Measurements from ENCODE around the gene ATP6V1G1.

Gene ATP6V1G1

DNA sequence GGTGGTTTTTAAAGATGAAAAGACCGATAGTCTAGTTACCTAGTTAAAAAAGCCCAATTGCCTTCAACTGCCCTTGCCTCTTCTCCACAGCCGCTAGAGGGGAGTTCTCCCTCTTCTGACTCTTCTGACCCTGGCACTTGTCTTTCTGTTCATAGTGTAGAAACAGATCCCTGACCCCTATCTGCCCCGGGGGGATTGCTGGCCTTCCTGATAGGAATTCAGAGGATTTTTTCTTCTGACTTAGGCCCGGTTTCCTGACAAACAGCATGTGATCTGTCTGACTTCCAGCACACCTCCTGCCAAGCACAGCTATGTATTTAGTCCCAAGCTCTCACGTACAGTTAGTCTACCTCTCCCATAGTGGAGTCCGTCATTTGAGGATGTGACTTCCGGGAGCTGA is 18.5 kb downstream of the ATP6V1G1 start:
- TF ChIP-seq, protein P1, sequence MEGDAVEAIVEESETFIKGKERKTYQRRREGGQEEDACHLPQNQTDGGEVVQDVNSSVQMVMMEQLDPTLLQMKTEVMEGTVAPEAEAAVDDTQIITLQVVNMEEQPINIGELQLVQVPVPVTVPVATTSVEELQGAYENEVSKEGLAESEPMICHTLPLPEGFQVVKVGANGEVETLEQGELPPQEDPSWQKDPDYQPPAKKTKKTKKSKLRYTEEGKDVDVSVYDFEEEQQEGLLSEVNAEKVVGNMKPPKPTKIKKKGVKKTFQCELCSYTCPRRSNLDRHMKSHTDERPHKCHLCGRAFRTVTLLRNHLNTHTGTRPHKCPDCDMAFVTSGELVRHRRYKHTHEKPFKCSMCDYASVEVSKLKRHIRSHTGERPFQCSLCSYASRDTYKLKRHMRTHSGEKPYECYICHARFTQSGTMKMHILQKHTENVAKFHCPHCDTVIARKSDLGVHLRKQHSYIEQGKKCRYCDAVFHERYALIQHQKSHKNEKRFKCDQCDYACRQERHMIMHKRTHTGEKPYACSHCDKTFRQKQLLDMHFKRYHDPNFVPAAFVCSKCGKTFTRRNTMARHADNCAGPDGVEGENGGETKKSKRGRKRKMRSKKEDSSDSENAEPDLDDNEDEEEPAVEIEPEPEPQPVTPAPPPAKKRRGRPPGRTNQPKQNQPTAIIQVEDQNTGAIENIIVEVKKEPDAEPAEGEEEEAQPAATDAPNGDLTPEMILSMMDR (IDR thresholded peaks at IDR 0.05; ENCODE audit: borderline replicate concordance, control extremely low read depth, extremely low read depth, insufficient read depth, missing control alignments), result no peak
- in situ Hi-C loops (cut with MboI; ENCODE audit: low sequenced_read_pairs, unreplicated experiment), result no loop called here
- no peak for DNase-seq (ENCODE audit: low spot score)

DNA sequence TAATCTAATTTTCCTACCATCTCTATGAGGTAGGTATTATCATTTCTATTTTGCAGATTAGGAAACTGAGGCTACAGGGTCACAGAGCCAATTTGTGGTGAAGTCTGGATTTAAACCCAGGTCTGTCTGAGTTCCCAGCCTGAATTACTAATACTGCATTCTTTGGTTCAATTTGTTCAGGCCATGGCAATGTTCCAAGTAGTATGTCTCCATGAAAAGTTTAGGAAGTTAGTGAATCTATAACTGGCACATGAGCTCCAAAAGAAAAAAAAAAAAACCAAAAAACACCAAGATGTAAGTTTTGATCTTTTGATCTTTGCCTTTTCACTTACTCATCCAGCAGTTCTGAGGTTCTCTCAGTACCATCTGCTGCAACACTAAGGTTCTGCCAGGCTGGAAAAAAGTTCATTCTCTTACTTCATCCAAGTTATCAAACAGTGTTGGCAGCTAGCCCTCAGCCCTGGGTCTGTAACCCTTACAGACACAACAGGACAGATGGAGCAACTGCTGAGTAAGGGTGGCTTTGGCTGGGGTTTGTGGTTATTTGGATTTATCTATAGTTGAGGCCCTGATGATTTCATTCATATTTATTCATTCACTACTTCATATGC is 19.1 kb downstream of the ATP6V1G1 start:
- TF ChIP-seq, protein P1 (IDR thresholded peaks at IDR 0.05; ENCODE audit: borderline replicate concordance, control extremely low read depth, extremely low read depth, insufficient read depth, missing control alignments), result no peak
- no peak for DNase-seq (ENCODE audit: low spot score)
- in situ Hi-C loops (cut with MboI; ENCODE audit: low sequenced_read_pairs, unreplicated experiment), result no loop called here

DNA sequence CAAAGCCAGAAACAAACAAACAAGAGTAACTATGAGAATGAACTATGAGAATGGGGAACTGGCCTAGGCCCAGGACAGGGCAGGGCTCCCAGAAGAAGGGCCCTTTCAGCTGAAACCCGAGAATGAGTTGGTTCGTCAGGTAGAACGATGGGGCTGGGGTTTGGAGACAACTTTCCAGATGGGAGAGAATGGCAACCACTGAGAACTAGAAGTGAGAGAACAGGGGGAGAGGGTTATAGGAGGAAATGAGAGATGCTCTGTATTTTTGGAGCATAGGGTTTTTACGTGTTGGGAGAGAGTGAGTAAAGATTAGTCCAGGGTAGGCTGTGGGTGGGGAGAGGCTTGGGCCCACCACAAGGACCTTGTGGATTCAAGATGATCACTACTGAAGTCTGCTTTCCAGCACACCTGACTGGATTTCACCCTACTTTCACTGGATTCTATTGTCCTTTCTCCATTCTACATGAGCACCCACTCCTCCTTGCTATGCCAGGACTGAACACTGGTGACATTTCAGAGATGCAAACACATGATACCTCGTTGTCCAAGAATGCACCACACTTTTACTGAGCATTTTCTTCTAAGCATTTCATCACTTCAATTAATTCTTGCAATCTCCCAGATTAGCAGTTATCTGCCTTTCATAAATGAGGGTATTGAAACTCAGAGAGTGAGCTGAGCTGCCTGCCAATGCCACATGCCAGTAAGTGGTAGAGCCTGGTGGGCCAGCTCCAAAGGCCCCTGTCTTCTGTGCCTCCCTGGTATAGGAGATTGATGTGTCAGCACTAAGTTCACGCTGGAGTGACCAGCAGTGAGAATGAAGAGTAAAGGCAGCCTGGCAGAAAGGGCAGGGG is 20.3 kb downstream of the ATP6V1G1 start:
- in situ Hi-C loops (cut with MboI; ENCODE audit: low sequenced_read_pairs, unreplicated experiment), result no loop called here
- DNase-seq (ENCODE audit: low spot score), result no peak
- TF ChIP-seq, protein P1 (IDR thresholded peaks at IDR 0.05; ENCODE audit: borderline replicate concordance, control extremely low read depth, extremely low read depth, insufficient read depth, missing control alignments), result no peak

DNA sequence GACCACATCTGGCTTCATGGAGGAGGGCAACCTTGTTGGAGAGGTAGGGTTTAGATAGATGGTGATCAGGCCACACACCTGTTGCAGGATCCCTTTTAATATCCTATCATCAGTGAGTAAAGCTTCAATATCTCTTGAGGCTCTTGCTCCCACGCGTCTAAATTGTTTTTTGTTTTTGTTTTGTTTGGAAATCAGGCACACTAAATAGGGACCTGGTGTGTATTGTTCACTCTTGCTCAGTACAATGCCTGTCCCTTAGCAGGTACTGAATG is 20.9 kb downstream of the ATP6V1G1 start:
- TF ChIP-seq, protein P1 (IDR thresholded peaks at IDR 0.05; ENCODE audit: borderline replicate concordance, control extremely low read depth, extremely low read depth, insufficient read depth, missing control alignments), result no peak
- DNase-seq (ENCODE audit: low spot score), result no peak
- in situ Hi-C loops (cut with MboI; ENCODE audit: low sequenced_read_pairs, unreplicated experiment), result no loop called here

DNA sequence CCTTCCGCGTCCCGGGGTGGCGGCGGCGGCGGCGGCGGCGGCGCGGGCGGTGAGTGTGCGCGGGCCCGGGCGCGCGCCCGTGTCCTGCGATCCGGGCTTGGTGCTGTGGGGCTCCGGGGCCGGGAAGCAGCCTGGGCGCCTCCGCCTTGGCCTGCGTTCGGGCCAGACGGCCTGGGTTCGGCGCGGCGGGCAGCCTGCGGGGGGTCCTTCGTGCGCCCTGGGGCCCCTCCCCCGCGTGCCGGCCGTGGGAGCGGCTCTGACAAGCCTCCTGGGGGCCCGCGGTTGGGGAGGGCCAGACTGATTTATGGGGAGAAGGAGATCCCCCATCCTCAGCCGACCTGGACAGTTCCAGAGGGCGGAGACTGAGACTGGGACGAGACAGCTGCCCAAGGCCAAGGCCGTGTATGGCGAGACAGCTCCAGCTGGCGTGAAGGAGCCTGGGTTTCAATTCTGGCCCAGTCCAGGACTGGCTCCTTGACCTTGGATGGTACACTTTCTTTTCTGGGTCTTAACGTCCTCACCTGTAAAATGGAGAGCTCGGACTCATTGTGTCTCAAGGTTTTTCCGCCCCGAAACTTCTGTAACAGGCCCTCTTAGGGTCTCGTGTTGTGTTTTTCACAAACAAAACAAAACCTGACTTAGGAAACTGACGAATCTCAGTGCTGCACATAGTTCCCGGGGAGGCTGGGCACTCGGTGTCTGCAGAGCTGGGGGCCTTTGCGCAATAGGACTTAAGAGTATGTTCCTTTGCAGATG is 24.1 kb downstream of the ATP6V1G1 start:
- TF ChIP-seq, protein P1 (IDR thresholded peaks at IDR 0.05; ENCODE audit: borderline replicate concordance, control extremely low read depth, extremely low read depth, insufficient read depth, missing control alignments), result no peak
- peak; percentile 65 for DNase-seq (ENCODE audit: low spot score)
- in situ Hi-C loops (cut with MboI; ENCODE audit: low sequenced_read_pairs, unreplicated experiment), result no loop called here

DNA sequence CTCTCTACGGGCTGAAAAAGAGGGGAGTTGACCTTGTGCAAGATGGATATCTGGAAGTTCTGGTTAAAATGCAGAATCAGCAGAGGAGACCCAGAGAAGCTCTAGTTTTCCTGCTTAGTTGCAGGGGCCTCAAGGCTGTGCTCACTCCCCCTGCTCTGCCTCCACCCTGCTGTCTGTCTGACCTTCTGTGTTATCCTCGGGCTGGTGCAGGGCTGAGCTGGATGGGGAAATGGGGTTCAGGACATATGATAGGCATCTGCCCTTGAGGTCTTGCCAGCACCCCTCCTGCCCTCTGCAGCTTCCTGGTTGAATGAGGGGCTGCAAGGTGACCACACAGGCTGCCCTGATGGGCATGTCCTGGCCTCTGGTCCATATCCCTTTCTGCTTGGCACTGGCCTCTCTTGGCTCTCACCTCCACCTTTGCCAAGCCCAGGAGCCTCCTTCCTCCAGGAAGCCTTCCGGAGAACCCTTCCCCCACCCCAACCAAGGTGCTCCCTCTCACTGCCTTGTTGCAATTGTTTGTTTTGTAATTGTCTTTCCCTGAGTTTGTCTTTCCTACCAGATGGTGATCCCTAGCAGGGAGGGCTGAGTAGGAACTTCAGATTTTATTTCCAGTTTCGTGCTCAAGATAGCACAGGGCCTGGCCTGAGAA is 24.8 kb downstream of the ATP6V1G1 start:
- in situ Hi-C loops (cut with MboI; ENCODE audit: low sequenced_read_pairs, unreplicated experiment), result no loop called here
- DNase-seq (ENCODE audit: low spot score), result no peak
- TF ChIP-seq, protein P1 (IDR thresholded peaks at IDR 0.05; ENCODE audit: borderline replicate concordance, control extremely low read depth, extremely low read depth, insufficient read depth, missing control alignments), result no peak

Data from GM13976 (cell line).